ENCODE data around the gene PLAAT2. TPM values are rescaled to one million over a fixed set of nuclear protein-coding genes. Genes with fewer than 3 reads are reported as not detected.
A peak's percentile ranks its signal among the peaks of the same experiment; 100 is the strongest.

PLAAT2 gene
- total and polyA plus RNA-seq, 4 donors: 0.32 to 0.44 TPM; not detected in 2

DNA sequence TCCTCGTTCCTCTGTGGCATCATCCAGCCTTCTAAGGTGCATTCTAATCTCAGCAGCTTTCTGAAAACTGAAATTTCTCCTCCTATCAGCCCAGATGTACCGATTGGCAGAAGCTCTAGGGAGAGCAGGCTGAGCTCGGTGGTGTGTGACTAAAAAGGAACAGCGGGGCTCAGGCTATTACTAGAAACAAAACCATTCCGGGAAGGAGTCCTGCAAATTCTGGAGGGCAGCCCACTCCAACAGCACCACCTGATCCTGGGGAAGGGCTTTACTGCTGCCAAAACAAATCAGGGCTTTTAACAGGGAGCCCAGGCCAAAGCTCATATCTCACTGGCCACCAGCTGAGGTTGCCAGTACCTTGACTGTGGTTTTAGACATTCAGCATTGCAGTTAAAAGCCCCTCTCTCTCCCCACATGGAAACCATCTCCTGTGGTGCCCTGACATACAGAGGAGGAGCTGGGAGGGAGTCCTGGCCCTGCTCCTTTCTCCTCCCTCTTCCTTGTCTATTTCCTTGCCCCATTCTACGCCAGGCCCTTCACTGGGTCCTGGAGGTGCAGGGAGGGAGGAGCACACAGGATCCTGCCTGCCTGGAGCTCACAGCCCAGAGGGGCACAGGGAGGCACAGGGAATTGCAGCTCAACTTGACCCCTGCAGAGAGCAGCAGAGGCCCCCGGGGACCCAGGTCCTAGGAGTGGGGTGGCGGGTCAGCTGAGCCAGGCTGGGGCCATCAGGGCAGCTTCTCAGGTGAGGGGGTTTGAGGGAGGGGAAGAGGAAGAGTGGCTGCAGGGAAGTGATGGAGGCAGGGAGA, 25.7 kb downstream of the PLAAT2 start:
- 29% methylated on average over 8 of the region's 8 CpGs for WGBS
- H3K9me3 ChIP-seq (ENCODE audit: control insufficient read depth in 4 of 4, low read length in 3 of 4): no peaks in the 10 kb centered on the region

More for the DNA sequence above, 25.7 kb downstream of the PLAAT2 start:
- Histone ChIP-seq H3K27ac (ENCODE audit: low read depth in 1 of 2, low read length in 2 of 2) (peak overlapping the region; percentile 94 to 98), H3K36me3 (ENCODE audit: control insufficient read depth in 4 of 4, insufficient read depth in 3 of 4, low read depth in 1 of 4, low read length in 3 of 4) (peaks cover 0 to 2% (median 0%) of the 10 kb centered on the region in 4 donors), H3K4me3 (ENCODE audit: low read depth in 1 of 3, low read length in 3 of 3) (peak overlapping the region; percentile 50 to 84 (median 83)), H3K4me1 (ENCODE audit: control insufficient read depth in 4 of 4, insufficient read depth in 4 of 4, low read length in 3 of 4) (peaks cover 9 to 22% (median 16%) of the 10 kb centered on the region in 4 donors), H3K27me3 (ENCODE audit: control insufficient read depth in 4 of 4, insufficient read depth in 4 of 4, low read length in 3 of 4) (no peaks in the 10 kb centered on the region), H3K9ac (ENCODE audit: low read depth in 1 of 2, low read length in 2 of 2) (peak overlapping the region; percentile 79 to 93)
- no peak for DNase-seq (ENCODE audit: low spot score)
- TF ChIP-seq, protein P1, sequence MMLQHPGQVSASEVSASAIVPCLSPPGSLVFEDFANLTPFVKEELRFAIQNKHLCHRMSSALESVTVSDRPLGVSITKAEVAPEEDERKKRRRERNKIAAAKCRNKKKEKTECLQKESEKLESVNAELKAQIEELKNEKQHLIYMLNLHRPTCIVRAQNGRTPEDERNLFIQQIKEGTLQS (IDR thresholded peaks at IDR 0.05): peak; percentile 55
- TF ChIP-seq FOXA1 (IDR thresholded peaks at IDR 0.05) (no peak), HNF4A (conservative IDR thresholded peaks at IDR 0.05) (peak in 1 of 2 donors; percentile 68), RAD21 (IDR thresholded peaks at IDR 0.05) (peak; percentile 35 to 59), YY1 (IDR thresholded peaks at IDR 0.05) (no peak), SP1 (IDR thresholded peaks at IDR 0.05) (peak; percentile 37), TAF1 (conservative IDR thresholded peaks at IDR 0.05) (peak; percentile 38), EGR1 (IDR thresholded peaks at IDR 0.05; ENCODE audit: low read depth in 2 of 2) (no peak), JUND (IDR thresholded peaks at IDR 0.05) (no peak), FOXA2 (IDR thresholded peaks at IDR 0.05) (no peak), HNF4G (IDR thresholded peaks at IDR 0.05) (no peak), GABPA (IDR thresholded peaks at IDR 0.05 in 1 of 2, conservative IDR thresholded peaks at IDR 0.05 in 1 of 2) (no peak), RXRA (IDR thresholded peaks at IDR 0.05) (peak; percentile 20 to 60), NR2F2 (IDR thresholded peaks at IDR 0.05) (no peak)
- TF ChIP-seq, protein P2, sequence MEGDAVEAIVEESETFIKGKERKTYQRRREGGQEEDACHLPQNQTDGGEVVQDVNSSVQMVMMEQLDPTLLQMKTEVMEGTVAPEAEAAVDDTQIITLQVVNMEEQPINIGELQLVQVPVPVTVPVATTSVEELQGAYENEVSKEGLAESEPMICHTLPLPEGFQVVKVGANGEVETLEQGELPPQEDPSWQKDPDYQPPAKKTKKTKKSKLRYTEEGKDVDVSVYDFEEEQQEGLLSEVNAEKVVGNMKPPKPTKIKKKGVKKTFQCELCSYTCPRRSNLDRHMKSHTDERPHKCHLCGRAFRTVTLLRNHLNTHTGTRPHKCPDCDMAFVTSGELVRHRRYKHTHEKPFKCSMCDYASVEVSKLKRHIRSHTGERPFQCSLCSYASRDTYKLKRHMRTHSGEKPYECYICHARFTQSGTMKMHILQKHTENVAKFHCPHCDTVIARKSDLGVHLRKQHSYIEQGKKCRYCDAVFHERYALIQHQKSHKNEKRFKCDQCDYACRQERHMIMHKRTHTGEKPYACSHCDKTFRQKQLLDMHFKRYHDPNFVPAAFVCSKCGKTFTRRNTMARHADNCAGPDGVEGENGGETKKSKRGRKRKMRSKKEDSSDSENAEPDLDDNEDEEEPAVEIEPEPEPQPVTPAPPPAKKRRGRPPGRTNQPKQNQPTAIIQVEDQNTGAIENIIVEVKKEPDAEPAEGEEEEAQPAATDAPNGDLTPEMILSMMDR (IDR thresholded peaks at IDR 0.05; ENCODE audit: low read depth, low read length, missing input control): no peak
- TF ChIP-seq, protein P3, sequence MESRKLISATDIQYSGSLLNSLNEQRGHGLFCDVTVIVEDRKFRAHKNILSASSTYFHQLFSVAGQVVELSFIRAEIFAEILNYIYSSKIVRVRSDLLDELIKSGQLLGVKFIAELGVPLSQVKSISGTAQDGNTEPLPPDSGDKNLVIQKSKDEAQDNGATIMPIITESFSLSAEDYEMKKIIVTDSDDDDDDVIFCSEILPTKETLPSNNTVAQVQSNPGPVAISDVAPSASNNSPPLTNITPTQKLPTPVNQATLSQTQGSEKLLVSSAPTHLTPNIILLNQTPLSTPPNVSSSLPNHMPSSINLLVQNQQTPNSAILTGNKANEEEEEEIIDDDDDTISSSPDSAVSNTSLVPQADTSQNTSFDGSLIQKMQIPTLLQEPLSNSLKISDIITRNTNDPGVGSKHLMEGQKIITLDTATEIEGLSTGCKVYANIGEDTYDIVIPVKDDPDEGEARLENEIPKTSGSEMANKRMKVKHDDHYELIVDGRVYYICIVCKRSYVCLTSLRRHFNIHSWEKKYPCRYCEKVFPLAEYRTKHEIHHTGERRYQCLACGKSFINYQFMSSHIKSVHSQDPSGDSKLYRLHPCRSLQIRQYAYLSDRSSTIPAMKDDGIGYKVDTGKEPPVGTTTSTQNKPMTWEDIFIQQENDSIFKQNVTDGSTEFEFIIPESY (IDR thresholded peaks at IDR 0.05): no peak
- TF ChIP-seq, protein P4, sequence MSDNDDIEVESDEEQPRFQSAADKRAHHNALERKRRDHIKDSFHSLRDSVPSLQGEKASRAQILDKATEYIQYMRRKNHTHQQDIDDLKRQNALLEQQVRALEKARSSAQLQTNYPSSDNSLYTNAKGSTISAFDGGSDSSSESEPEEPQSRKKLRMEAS (IDR thresholded peaks at IDR 0.05): no peak
- TF ChIP-seq, protein P5, sequence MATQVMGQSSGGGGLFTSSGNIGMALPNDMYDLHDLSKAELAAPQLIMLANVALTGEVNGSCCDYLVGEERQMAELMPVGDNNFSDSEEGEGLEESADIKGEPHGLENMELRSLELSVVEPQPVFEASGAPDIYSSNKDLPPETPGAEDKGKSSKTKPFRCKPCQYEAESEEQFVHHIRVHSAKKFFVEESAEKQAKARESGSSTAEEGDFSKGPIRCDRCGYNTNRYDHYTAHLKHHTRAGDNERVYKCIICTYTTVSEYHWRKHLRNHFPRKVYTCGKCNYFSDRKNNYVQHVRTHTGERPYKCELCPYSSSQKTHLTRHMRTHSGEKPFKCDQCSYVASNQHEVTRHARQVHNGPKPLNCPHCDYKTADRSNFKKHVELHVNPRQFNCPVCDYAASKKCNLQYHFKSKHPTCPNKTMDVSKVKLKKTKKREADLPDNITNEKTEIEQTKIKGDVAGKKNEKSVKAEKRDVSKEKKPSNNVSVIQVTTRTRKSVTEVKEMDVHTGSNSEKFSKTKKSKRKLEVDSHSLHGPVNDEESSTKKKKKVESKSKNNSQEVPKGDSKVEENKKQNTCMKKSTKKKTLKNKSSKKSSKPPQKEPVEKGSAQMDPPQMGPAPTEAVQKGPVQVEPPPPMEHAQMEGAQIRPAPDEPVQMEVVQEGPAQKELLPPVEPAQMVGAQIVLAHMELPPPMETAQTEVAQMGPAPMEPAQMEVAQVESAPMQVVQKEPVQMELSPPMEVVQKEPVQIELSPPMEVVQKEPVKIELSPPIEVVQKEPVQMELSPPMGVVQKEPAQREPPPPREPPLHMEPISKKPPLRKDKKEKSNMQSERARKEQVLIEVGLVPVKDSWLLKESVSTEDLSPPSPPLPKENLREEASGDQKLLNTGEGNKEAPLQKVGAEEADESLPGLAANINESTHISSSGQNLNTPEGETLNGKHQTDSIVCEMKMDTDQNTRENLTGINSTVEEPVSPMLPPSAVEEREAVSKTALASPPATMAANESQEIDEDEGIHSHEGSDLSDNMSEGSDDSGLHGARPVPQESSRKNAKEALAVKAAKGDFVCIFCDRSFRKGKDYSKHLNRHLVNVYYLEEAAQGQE (IDR thresholded peaks at IDR 0.05): no peak
